ENCODE results near the gene SND1.
"Not testable (repeated sequence)": the region's sequence is repeated elsewhere in the genome, so short reads cannot be mapped to it uniquely, and the experiment has no call there.

The SND1 gene

DNA sequence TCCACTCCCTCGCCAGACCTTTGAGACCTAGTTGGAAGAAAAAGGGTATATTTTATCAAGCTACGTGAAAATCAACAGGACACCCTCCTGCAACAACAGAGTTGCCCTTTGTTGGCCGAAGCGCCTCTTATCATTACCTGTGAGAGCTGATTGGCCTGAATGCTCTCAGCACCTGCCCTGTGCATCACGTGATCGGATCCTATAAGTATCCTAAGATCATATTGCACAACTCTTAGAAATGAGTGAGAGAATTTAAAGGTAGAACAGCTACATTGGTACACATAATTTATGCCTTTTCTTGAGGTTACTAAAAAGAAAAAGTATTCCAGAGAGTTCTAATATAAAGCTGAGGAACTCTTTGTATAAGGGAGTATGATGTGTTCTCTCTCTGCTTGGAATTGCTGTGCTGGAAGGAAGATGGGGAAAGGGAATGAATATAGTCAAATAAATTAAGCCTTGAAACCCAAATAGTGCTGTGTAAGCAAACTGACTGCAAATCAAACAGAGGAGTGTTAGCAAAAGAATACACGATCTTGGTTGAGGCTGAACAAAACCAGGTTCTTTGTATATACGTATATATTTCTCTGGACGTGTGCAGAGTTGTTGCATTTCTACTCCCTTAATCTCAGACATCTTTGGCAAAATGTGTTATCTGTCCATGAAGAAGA lies 309.9 kb downstream of the SND1 start:
- no peak for DNase-seq (ENCODE audit: low read depth in 3 of 3)

DNA sequence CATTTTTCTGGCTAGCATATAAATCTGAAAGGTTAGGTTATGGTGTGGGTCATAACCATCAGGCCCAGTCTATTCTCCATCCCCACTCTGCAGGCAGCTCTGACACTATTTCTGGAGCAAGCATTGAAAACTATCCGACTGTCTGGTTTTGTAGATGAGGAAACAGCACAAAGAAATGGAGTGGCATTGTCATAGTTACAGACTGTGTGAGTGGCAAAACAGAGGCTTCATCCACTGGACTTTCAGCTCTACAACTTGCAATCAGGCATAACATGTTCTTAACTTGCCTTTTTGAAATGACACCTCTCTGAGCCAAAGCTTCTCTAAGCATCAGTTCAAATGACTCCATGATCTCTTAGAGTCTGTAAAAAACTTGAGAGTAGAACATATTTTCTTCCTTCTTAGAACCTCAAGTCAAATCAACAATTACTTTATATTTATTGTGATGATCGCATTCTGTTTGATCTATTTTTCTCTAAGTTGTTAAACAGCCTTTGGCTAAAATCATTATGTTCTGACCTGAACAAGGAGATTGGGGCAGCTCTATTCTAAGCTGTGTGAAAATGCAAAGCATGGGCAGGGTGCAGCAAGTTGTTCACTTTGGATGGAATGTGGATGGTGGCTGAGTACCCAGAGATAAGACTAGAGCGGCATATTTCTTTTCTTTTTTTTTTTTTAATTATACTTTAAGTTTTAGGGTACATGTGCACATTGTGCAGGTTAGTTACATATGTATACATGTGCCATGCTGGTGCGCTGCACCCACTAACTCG lies 310.8 kb downstream of the SND1 start:
- DNase-seq (ENCODE audit: low read depth in 3 of 3), result no peak

DNA sequence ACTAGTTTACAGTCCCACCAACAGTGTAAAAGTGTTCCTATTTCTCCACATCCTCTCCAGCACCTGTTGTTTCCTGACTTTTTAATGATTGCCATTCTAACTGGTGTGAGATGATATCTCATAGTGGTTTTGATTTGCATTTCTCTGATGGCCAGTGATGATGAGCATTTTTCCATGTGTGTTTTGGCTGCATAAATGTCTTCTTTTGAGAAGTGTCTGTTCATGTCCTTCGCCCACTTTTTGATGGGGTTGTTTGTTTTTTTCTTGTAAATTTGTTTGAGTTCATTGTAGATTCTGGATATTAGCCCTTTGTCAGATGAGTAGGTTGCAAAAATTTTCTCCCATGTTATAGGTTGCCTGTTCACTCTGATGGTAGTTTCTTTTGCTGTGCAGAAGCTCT lies 311.9 kb downstream of the SND1 start:
- not testable (repeated sequence) for DNase-seq (ENCODE audit: low read depth in 3 of 3)

DNA sequence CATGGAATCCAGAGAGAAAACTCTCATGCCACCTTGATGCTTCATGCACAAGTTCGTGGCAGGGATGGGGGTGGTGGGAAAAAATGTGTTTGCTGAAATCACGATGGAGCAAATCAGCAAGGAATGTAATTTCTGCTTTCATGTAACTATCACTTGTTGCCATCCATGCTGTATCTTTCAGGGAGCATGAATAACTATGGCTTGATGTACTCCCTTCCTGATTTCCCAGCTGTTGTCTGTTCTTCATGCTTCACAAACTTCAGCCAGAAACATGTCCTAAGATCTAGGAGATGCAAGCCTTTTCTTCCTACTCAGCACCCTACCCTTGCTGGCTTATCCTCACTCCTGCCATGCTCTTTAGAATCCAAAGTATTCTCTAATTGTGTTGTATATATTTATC lies 315.3 kb downstream of the SND1 start:
- no peak for DNase-seq (ENCODE audit: low read depth in 3 of 3)

DNA sequence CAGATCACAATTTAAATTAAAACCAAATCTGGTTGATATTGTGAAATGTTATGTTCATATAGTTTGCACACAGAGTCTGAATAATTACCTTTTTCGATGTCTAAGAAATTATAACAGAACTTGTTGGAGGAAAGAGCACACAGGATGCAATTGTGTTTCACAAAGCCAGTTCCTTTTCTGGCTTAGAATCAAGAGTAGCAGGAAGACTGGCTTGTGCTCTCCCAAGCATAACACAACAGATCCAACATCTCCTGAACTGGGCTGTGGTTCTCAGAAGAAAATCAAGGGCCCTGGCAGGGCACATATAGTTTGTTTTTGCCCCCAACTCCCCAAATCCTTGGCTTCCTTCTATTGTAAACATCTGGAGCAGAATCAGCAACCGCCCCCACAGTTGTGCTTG lies 316.6 kb downstream of the SND1 start:
- no peak for DNase-seq (ENCODE audit: low read depth in 3 of 3)

DNA sequence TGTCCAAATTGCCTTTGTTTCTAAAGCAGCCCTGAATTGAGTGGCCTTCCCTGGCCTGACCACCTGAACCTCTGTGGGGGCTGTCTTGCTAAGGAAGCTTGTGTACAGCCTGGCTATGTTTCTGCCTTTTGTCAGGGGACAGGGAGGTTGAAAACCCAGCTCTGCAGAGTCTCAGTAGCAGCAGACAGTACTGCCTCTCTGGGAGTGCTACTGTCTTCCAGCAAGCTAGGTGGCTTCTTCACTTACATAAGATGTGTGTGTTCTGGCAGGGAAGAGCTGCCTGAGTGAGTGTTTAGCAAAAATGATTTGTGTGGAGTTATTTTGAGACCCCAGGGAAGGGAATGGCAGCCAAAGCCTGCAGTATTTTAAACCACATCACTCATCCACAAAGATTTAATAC lies 321.8 kb downstream of the SND1 start:
- DNase-seq (ENCODE audit: low read depth in 3 of 3), result no peak

DNA sequence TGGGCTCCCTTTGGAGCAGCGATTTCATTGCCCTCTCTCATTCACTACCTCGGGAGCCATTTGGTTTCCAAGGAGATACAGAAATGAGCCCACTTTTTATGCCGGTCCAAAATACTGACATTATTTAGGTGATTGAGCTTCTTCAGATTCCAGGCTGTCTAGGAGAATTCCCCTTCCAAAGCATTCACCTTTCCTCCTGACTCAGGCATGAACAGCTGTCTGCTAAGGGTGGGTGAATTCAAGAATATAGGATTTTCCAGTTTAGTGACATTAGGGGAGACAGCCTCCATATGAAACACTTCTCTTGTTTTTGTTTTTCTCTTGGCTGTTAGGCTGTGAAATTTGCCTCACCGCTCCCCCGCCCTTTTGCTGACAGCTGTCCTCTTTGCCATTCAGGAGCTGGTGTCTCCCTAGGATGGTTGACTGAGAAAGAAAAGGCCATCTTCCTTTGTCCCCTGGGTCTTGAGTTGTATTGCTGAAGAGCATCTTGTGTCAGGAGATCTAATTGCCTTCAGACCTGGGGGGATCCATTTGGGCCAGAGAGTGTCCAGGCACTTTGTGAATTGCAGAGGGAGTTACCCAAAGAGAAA lies 322.5 kb downstream of the SND1 start:
- DNase-seq (ENCODE audit: low read depth in 3 of 3), result no peak

DNA sequence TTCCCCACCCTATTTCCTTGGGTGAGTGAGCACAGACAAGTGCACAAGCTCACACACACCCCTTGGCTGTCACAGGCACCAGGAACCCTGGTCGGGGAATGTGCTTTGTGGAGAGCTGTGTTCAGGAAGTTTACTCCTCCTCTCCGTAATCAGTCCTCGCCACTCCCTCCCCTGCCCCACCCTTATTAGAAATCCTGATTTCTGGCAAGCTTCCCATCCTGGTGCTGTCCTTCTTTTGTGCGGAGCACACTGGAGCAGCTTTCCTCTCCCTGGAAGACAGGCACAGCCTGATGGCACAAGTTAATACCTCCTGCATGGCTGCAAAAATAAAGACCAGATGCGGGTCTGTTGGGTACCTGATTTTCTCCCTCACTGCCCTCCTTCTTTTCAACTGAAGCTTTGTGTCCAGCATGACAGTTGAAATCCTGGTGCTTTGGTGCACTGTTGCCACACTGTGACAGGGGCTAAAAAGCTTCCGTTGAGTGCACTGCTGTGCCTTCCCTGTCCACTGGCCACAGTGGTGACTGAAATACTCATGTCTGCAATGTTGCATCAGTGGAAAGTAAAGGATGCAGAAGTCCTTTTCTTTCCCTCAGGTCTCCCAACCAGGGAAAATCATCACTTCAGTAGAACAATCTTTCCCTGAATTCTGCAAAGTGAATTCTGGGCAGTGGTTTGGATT lies 324.2 kb downstream of the SND1 start:
- DNase-seq (ENCODE audit: low read depth in 3 of 3), result no peak

DNA sequence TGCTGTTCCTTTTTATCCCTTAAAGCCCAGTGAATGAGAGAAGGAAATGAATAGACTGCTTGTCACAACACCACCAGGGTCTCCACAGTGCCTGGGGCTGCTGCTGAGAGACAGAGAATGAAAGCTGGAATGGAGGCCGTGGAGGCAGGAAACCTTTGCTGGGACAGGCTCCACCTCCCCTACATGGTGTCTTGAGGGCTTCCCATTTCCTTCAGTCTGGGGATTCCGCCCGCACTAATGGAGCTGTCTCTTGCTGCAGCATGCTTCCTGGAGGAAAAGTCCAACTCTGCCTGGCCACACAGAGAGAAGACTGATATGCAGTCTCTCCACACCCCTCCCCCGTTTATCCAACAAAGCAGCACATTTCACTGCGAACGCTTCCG lies 324.7 kb downstream of the SND1 start:
- DNase-seq (ENCODE audit: low read depth in 3 of 3), result no peak

DNA sequence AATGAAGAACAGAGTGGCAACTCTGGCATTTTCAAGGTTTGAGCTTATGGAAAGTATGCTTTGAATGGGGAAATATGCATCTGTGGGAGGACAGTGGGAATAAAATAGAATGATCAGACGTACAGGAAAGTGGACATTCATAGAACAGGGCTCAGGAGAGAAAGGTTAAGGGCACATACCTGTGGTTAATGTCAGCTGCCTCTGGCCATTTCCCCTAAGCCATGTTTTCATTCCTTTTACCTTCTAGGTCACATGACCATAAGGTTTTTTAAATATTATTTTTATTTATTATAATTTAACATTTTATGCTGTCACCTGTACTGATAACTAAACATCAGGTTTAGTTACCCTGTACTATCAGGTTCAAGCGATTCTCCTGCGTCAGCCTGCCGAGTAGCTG lies 326.4 kb downstream of the SND1 start:
- DNase-seq (ENCODE audit: low read depth in 3 of 3), result no peak

DNA sequence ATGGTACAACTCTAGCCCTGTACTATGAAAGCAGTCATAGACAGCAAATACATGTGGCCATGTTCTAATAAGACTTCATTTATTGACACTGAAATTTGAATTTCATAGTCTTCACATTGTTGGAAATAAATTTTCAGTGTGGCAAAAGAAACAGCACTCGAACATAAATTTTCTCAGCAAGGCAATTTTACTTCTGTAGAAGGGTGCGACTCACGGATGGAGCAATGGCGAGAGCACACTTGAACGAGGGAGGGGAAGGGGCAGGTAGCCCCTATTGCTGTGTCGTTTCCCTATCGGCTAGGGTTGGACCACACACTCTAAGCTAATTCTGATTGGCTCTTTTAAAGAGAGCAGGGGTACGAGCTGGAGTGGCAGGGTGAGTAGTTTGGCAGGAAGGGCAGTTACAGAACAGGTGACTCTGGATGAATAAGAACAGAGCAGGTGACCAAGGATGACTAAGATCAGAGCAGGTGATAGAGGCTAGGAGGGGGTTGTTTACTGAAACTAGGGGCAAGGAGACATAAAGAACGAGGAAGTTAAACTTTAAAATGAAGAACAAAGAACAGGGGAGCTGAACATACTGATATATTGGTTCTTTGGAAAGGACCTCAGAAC lies 327.2 kb downstream of the SND1 start:
- DNase-seq (ENCODE audit: low read depth in 3 of 3), result no peak

DNA sequence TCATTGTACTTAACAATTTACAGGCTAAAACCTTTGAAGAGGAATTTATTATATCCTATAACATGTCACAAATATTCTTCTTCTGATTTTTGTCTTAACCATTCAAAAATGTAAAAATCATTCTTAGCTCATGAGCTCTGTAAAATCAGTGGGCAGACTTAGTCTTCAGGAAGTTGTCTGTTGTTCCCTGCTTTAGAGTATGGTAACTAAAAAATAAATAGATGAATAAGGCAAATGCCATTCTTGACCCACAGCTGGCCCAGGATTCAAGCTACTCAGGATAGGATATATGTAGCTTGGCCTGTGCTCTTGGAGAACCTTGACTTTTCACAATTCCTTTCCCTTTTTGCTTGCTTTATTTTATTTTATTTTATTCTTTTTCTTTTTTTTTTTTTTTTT lies 327.7 kb downstream of the SND1 start:
- DNase-seq (ENCODE audit: low read depth in 3 of 3), result no peak

DNA sequence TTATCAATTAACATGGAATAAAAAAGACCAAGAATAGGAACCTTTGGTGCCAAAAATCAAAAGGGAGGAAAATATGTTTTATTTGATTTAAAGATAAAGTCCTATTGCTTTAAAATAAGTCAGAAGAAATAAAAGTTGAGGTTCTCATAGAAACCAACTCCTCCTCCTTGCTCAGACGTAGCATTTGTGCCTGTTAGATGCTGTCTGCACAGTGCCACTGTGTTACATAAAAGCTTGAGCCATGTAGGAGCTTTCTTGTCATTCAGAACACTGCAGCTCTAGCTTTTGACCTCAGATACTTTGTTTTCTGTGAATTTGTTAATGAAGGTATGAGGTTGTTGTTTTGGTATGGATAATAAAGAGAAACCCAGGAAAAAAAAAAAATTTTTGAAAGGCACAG lies 328.9 kb downstream of the SND1 start:
- no peak for DNase-seq (ENCODE audit: low read depth in 3 of 3)

DNA sequence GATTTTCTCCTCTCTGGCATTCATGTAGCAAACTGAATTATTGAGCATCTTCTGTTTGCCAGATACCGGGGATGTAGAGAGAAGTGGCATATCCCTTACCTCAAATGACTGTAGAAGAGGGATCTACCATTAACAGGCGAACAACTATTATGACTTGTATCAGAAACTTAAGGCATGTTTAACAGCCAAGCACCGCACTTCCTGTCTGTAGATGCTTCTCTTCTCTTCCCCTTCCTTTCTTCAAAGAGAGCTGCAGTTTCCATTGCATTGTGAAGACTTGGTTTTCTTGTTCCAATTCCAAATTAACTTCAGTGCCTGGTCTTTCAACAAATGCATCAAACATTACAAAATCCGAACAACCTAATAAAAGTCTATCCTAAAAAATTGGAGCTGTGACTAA lies 330.0 kb downstream of the SND1 start:
- DNase-seq (ENCODE audit: low read depth in 3 of 3), result no peak

DNA sequence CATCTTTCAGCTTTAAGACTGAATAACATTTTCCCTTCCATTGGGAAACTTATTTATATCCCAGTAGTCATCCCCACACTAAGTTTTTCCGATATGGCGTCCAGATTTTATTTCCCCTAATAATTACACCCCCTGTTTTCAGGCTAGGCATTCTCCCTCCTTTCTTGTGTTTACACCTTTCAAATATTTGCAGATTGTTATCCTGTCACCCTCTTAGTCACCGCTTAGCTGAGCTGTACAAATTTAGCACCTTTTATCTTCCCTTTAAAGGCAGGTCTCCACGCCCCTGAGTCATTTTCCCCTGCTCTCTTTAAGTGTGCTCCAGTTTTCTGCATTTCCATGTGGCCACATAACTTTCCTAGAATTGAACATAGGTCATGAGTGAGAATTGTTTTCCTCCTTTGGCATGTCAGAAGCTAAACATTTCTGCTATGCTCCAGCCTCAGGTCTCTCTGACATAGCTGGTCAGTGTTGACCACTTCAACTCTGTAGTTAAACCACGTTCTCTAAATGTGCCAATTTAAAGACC lies 331.9 kb downstream of the SND1 start:
- DNase-seq (ENCODE audit: low read depth in 3 of 3), result no peak

DNA sequence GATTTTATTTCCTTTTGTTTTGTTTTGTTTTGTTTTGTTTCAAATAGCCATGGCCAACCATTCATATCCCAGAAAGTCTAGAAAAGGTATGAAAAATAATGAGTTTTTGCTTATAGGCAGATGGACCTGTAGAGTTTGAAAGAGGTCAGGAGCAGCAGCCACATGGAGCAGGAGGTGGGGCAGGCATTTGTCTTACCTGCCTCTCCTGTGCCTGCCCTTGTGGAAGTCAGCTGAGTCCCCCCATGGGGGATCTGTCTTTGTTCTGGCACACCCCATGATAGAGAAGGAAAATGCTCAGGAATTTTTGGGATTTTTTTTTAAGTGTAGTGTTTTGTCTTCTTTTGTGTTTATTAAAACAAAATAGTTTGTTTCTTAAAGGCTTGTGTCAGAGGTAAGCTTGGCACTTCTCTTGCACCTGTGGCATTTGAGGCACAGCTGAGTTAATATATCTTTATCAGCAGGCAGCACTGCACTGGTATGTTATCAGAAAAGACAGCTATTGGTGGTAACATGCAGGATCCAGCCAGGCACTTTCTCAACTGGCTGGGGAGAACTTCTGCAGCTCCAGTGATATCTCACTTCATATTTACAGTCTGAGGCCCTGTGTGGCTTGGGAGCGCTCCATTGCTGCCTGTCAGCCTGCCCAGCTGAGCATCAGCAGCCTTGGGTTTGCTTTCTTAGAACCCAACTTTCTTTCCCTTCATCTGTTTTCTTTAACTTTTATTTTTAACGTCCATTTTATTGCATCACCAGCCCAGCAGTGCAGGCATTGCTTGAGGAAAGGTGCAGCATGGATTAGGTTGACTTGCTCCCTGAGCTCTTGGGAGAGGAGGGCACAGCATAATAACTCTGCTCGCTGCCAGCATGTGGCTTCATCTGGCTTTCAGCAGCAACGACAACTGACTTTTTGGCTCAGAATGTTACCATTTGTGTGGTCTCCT lies 334.9 kb downstream of the SND1 start:
- no peak for DNase-seq (ENCODE audit: low read depth in 3 of 3)

DNA sequence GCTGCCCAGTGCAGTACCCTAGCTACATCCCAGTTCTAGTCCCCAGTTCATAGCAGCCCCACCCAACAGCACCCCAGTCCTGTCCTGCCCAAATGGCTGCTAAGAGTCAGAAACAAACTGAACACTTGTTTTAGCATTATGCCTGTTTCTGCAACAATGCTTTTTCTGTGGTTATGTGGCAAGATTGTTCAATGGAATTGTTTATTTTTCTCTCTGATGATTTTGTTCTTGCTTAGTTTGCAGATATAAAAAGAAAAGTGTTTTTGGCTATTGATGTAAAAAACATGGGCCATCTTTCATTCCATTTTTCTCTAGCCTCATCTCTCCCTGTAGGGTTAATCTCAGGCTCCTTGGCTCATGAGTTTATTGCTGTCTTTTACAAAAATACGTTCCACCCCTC lies 336.8 kb downstream of the SND1 start:
- no peak for DNase-seq (ENCODE audit: low read depth in 3 of 3)

DNA sequence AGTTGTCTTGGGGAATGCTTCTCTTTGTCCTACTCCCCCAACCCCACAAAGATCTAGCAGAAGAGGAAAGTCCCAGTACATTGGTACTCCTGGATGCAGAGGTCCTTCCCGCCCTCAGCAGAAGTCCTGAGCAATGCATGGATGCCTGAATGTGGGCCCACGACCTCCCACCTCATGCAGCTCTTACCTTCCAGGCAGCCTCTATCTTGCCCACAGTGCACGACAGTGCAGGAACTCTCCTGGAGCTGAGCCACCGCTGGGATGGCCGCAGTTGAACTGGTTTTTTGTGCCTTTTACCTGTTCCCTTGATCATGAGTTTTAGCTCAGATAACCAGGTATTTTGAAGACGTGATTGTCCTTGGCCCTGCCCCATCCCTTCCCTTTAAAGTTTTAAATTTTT lies 341.3 kb downstream of the SND1 start:
- no peak for DNase-seq (ENCODE audit: low read depth in 3 of 3)

DNA sequence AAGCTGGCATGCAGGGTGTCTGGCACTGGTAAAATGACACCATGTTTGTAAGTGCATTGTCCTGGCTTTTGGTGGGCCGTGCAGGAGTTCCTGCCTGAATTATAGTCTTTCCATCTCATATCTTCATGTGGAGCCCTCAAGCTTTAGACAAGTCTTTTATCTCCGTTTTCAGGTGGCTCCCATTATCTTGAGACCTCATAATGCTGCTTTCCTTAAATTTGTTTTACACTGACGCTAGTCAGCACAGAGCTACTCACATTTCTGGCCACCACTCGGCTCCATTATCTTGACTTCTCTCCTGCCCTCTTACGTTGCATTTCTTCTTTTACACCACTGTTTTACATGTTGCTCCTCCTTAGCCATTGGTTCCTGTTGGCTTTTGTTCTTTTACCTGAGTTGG lies 342.0 kb downstream of the SND1 start:
- DNase-seq (ENCODE audit: low read depth in 3 of 3), result no peak

DNA sequence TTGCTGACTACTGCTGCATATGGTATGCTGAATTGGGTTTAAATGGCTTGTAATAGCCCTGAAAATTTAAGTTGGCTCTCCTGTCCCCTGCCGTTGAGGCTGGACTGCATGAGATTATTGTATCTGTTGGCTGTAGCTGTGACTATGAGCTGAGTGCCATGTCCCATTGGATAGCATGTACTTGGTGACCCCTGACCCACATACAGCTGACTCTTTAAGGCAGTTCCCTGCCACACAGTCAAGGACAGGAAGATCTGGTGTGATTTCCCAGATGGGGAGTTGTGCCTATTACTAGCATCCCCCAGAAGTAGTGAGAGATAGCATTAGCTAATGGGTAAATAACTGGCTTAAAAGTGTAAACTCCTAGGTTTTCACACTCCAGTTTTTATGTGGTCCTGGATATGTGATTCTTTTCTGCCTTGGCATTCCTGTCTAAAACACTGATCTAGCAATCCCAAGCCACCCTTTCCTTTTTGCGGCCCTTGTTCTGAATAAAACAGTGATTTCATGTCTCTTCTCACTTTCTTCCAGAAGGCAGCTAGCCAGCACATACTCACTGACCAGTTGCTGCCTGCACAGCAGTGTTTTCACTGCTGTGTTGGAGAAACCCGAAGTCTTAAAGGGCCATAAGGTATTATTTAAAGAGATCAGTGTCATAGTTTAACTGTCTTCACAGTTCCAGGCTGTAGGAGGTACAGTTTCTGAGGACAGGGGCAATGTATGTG lies 343.3 kb downstream of the SND1 start:
- no peak for DNase-seq (ENCODE audit: low read depth in 3 of 3)
